HEK293T (cell line): ENCODE results near the gene CDK14.

ENCODE experiments used
- ARNT ChIP-seq: fragments of 450-650 bp; IDR thresholded peaks from 2 replicates; pipeline ENCODE4 v1.6.1; 2017; ENCODE audit warnings: mild to moderate bottlenecking
- BHLHE40 ChIP-seq: fragments of 450-650 bp; IDR thresholded peaks from 2 replicates; pipeline ENCODE4 v1.6.1; 2016; ENCODE audit warnings: mild to moderate bottlenecking, moderate library complexity, borderline replicate concordance
- CTBP1 ChIP-seq: fragments of 450-650 bp; IDR thresholded peaks from 2 replicates; pipeline ENCODE4 v1.6.1; 2016; ENCODE audit warnings: borderline replicate concordance
- ELF4 ChIP-seq: fragments of 450-650 bp; IDR thresholded peaks from 2 replicates; pipeline ENCODE4 v1.6.1; 2017; ENCODE audit warnings: antibody characterized with exemption
- FOXA1 ChIP-seq: fragments of 450-650 bp; IDR thresholded peaks from 2 replicates; pipeline ENCODE4 v1.6.1; 2016; ENCODE audit warnings: mild to moderate bottlenecking
- FOXK2 ChIP-seq: fragments of 450-650 bp; IDR thresholded peaks from 2 replicates; pipeline ENCODE4 v1.6.1; 2016; ENCODE audit warnings: mild to moderate bottlenecking
- FOXM1 ChIP-seq: fragments of 450-650 bp; IDR thresholded peaks from 2 replicates; pipeline ENCODE4 v1.6.1; 2017; ENCODE audit warnings: mild to moderate bottlenecking, borderline replicate concordance
- HDGF ChIP-seq: fragments of 450-650 bp; IDR thresholded peaks from 2 replicates; pipeline ENCODE4 v1.6.1; 2017; ENCODE audit warnings: antibody characterized with exemption, borderline replicate concordance
- NFRKB ChIP-seq: fragments of 450-650 bp; IDR thresholded peaks from 2 replicates; pipeline ENCODE4 v1.6.1; 2016; ENCODE audit warnings: mild to moderate bottlenecking, moderate library complexity
- PKNOX1 ChIP-seq: fragments of 450-650 bp; IDR thresholded peaks from 2 replicates; pipeline ENCODE4 v1.6.1; 2016
- SP1 ChIP-seq: fragments of 450-650 bp; IDR thresholded peaks from 2 replicates; pipeline ENCODE4 v1.6.1; 2017
- TARDBP ChIP-seq: fragments of 450-650 bp; IDR thresholded peaks from 2 replicates; pipeline ENCODE4 v1.6.1; 2016
- ZNF384 ChIP-seq: fragments of 450-650 bp; IDR thresholded peaks from 2 replicates; pipeline ENCODE4 v1.6.1; 2016

- no peak for TF ChIP-seq CTBP1
- TF ChIP-seq FOXK2, result no peak
- no peak for TF ChIP-seq TARDBP
- TF ChIP-seq SP1, result no peak
- TF ChIP-seq NFRKB, result no peak
- no peak for TF ChIP-seq FOXA1
- no peak for TF ChIP-seq ELF4
- TF ChIP-seq BHLHE40, result no peak
- no peak for TF ChIP-seq ARNT
- no peak for TF ChIP-seq HDGF
- TF ChIP-seq PKNOX1, result no peak
- no peak for TF ChIP-seq FOXM1
- TF ChIP-seq ZNF384, result no peak
Observed at GRCh38 chr7:90570373-90570959, 25.7 kb upstream of the CDK14 start.
